Lower leg skin (tissue), 4 donors: ENCODE results near the gene HOXB7. TPM values are rescaled to one million over a fixed set of nuclear protein-coding genes. Genes with fewer than 3 reads are reported as not detected.

ENCODE experiments used
- DNase-seq, 2 donors: peaks; one replicate each; pipeline ENCODE4 v3.0.0-alpha.2; 2019; ENCODE audit warnings: low spot score in 2 of 2
- H3K4me3 ChIP-seq: fragments of 200-600 bp; sonication (generic); 2 replicates; pipeline ENCODE4 v1.5.1; 2017; ENCODE audit warnings: mild to moderate bottlenecking, low read depth; ENCODE audit not compliant: poor library complexity, severe bottlenecking
- POLR2A ChIP-seq, 2 donors: fragments of 450-650 bp; IDR thresholded peaks; one replicate each; pipeline ENCODE4 v1.6.1; 2016 to 2017; ENCODE audit warnings: antibody characterized with exemption in 2 of 2, mild to moderate bottlenecking in 1 of 2, moderate library complexity in 1 of 2
- WGBS, 2 donors: methylation state at CpG; one replicate each; pipeline ENCODE4 v1.1.5; 2018; 5-methylcytosine and 5-hydroxymethylcytosine counted together
- intact Hi-C: fragments of 100-400 bp; cut with DNase I; formaldehyde crosslinking; loops from one replicate; pipeline ENCODE4 v1.15.0; 2023; ENCODE audit warnings: low total_unique reads
- total RNA-seq, 4 donors: library from RNA; depleted of rRNA; stranded (reverse); fragments of >200 nt; gene quantifications; one replicate each; pipeline ENCODE4 v1.1.0, GENCODE V29; 2016
- TF ChIP-seq, protein P1 (sequence below), 3 donors: fragments of 450-650 bp; IDR thresholded peaks; one replicate each; pipeline ENCODE4 v1.5.1; 2016; ENCODE audit warnings: antibody characterized with exemption in 3 of 3, mild to moderate bottlenecking in 3 of 3, moderate library complexity in 2 of 3

HOXB7 gene
- total RNA-seq, 4 donors from 2014 or later: 1.3 to 11.5 (median 5.3) TPM

- intact Hi-C loops: no loop called here
- TF ChIP-seq, protein P1, sequence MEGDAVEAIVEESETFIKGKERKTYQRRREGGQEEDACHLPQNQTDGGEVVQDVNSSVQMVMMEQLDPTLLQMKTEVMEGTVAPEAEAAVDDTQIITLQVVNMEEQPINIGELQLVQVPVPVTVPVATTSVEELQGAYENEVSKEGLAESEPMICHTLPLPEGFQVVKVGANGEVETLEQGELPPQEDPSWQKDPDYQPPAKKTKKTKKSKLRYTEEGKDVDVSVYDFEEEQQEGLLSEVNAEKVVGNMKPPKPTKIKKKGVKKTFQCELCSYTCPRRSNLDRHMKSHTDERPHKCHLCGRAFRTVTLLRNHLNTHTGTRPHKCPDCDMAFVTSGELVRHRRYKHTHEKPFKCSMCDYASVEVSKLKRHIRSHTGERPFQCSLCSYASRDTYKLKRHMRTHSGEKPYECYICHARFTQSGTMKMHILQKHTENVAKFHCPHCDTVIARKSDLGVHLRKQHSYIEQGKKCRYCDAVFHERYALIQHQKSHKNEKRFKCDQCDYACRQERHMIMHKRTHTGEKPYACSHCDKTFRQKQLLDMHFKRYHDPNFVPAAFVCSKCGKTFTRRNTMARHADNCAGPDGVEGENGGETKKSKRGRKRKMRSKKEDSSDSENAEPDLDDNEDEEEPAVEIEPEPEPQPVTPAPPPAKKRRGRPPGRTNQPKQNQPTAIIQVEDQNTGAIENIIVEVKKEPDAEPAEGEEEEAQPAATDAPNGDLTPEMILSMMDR (IDR thresholded peaks at IDR 0.05): no peak
- TF ChIP-seq POLR2A (IDR thresholded peaks at IDR 0.05): no peak
- 58 to 67% methylated on average over 22 of the region's 22 CpGs for WGBS, 2 donors
Observed at GRCh38 chr17:48575673-48576478, 34.9 kb downstream of the HOXB7 start.

DNA sequence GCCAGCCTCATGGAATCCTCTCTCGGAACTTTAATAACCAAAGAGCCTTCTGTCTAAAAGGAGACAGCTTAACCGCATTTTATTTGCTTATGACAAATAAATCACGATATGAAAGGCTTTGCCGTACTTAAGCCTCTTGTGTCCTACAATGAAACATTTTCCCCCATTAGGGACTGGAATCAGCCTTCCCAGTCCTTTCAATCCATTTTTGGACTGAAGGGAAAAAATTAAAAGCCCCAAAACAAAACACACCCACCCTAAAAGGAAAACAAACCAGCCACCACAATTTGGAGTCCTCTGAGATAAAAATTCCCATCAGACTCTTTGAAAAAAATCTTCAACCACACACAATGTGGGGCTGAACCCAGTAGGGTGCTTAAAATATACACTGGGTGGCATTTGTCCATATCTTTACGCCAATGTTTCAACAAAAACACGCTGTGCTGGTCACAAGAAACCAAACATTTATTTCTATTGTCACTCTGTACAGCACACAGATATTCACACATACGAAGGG lies 35.7 kb downstream of the HOXB7 start:
- H3K4me3 ChIP-seq: no peak overlapping the region
- 73 to 75% methylated on average over 7 of the region's 7 CpGs for WGBS, 2 donors
- intact Hi-C loops: no loop called here
- no peak for DNase-seq
- no peak for TF ChIP-seq POLR2A (IDR thresholded peaks at IDR 0.05)
- TF ChIP-seq, protein P1 (IDR thresholded peaks at IDR 0.05): no peak

More at GRCh38 chr17:48575673-48576478, 34.9 kb downstream of the HOXB7 start:
- no peak for DNase-seq
- no peak overlapping the region for H3K4me3 ChIP-seq

GRCh38 chr17:48574505-48575065 lies 36.2 kb downstream of the HOXB7 start:
- TF ChIP-seq, protein P1 (IDR thresholded peaks at IDR 0.05): no peak
- no peak for TF ChIP-seq POLR2A (IDR thresholded peaks at IDR 0.05)
- no peak overlapping the region for H3K4me3 ChIP-seq
- WGBS, 2 donors: 78 to 82% methylated on average over 8 of the region's 8 CpGs
- DNase-seq: no peak
- intact Hi-C loops: no loop called here

GRCh38 chr17:48571826-48572417 lies 38.9 kb downstream of the HOXB7 start:
- DNase-seq: no peak
- intact Hi-C loops: no loop called here
- WGBS, 2 donors: 72 to 84% methylated on average over 1 of the region's 1 CpG
- H3K4me3 ChIP-seq: no peak overlapping the region
- TF ChIP-seq, protein P1 (IDR thresholded peaks at IDR 0.05): no peak
- no peak for TF ChIP-seq POLR2A (IDR thresholded peaks at IDR 0.05)

DNA sequence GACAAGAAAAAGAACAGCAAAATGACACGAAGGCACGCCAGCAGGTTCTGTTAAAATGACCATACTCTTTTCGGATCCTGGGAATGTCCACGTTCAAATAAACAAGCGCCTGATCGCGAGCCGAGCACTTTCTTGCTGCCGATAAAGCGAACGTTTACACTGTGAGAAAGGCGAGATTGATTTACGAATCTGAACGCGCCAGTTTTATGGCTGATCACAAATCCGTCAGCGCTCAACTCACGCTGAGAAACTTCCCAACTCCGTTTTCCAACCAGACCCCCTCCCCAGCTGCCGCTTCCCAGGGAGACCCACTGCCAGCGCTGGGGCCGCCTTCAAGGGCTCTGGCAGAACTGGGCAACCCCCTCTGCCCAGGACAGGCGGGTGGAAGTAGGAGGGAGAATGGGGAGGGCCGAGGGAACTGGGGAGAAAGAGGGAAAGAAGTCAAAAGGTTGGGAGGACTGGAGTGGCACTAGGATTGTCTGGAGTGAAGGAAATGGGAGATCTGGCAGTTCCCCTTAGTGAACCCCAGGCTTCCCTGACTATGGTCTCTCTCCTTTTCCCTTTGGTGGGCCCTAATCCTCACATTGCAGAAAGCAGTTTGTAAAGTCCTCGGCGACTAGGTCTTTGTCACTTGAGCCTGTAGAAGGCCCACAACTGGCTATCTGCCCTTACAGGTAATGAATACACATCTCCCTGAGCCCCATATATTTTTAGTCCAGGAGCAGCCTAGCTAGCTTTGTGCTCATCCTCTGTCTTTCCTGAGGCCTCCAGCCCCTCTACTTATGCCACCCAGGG lies 39.6 kb downstream of the HOXB7 start:
- intact Hi-C loops: no loop called here
- no peak overlapping the region for H3K4me3 ChIP-seq

More for the DNA sequence above, 39.6 kb downstream of the HOXB7 start:
- 80 to 81% methylated on average over 26 of the region's 26 CpGs for WGBS, 2 donors
- DNase-seq: no peak
- no peak for TF ChIP-seq POLR2A (IDR thresholded peaks at IDR 0.05)
- TF ChIP-seq, protein P1 (IDR thresholded peaks at IDR 0.05): no peak
